ENCODE results near the gene RNGTT.

DNA sequence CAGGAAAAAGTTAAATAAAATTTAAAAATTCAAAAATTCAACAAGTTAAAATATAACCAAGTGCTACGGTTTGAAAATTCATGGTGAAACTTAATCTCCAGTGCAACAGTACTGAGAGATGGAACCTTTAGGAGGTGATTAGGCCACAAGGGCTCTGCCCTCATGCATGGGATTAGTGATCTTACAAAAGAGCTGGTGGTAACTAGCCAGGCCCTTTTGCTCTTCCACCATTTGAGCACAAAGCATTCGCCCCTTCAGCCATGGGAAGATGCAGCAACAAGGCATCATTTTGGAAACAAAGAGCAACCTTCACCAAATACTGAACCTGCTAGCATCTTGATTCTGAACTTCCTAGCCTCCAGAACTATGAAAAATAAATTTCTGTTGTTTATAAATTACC, 80.9 kb downstream of the RNGTT start:
- TF ChIP-seq, protein P1, sequence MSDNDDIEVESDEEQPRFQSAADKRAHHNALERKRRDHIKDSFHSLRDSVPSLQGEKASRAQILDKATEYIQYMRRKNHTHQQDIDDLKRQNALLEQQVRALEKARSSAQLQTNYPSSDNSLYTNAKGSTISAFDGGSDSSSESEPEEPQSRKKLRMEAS (IDR thresholded peaks at IDR 0.05; ENCODE audit: low read depth, low read length) = no peak
- TF ChIP-seq, protein P2, sequence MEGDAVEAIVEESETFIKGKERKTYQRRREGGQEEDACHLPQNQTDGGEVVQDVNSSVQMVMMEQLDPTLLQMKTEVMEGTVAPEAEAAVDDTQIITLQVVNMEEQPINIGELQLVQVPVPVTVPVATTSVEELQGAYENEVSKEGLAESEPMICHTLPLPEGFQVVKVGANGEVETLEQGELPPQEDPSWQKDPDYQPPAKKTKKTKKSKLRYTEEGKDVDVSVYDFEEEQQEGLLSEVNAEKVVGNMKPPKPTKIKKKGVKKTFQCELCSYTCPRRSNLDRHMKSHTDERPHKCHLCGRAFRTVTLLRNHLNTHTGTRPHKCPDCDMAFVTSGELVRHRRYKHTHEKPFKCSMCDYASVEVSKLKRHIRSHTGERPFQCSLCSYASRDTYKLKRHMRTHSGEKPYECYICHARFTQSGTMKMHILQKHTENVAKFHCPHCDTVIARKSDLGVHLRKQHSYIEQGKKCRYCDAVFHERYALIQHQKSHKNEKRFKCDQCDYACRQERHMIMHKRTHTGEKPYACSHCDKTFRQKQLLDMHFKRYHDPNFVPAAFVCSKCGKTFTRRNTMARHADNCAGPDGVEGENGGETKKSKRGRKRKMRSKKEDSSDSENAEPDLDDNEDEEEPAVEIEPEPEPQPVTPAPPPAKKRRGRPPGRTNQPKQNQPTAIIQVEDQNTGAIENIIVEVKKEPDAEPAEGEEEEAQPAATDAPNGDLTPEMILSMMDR (IDR thresholded peaks at IDR 0.05; ENCODE audit: low read depth, low read length) = no peak
- TF ChIP-seq POLR2A (IDR thresholded peaks at IDR 0.05; ENCODE audit: extremely low read depth, insufficient read length) = no peak

Measured in NB4 (cell line).